Measurements from ENCODE around the gene LRRC2. TPM values are rescaled to one million over a fixed set of nuclear protein-coding genes. Genes with fewer than 3 reads are reported as not detected.

The LRRC2 gene
- total and polyA plus RNA-seq, 2 donors (not counting 3 experiments of a cell fraction or from before 2014, with no cell fraction given): 0.14 to 0.73 TPM

- Histone ChIP-seq H3K36me3 (ENCODE audit: control insufficient read depth in 2 of 2, extremely low read depth in 1 of 2, insufficient read depth in 2 of 2, low read length in 2 of 2) (no peaks in the 10 kb centered on the region), H3K27me3 (ENCODE audit: control insufficient read depth in 2 of 2, insufficient read depth in 2 of 2, low read length in 2 of 2) (no peaks in the 10 kb centered on the region), H4K20me1 (replicated peaks; ENCODE audit: control insufficient read depth, extremely low read depth, insufficient read depth, low read length) (no peaks in the 10 kb centered on the region), H3K4me1 (ENCODE audit: control insufficient read depth, extremely low read depth, insufficient read depth, low read length) (no peaks in the 10 kb centered on the region), H3K9me1 (replicated peaks; ENCODE audit: control insufficient read depth, extremely low read depth, insufficient read depth, low read length) (no peaks in the 10 kb centered on the region), H3K27ac (ENCODE audit: insufficient read depth, low read depth, low read length) (no peak overlapping the region), H3K4me3 (replicated peaks in 1 of 3; ENCODE audit: insufficient read depth in 1 of 3, low read depth in 1 of 3, low read length in 3 of 3) (no peak overlapping the region), H3K9ac (replicated peaks; ENCODE audit: extremely low read depth, insufficient read depth, low read length) (no peak overlapping the region), H3K9me3 (replicated peaks; ENCODE audit: control insufficient read depth, insufficient read depth, low read length) (no peaks in the 10 kb centered on the region), H2AFZ (ENCODE audit: low read depth, low read length) (no peak overlapping the region), H3K79me2 (ENCODE audit: control insufficient read depth, insufficient read depth, low read length) (no peaks in the 10 kb centered on the region), H3K4me2 (ENCODE audit: insufficient read depth, low read length) (no peak overlapping the region)
- dilution Hi-C loops (cut with MboI; ENCODE audit: extremely low pct_ligation_motif_present, low sequenced_read_pairs): no loop called here
- ChIA-PET POLR2A (no interaction called here), CTCF (interaction anchor here (0.8 to 2.7 kb wide), 2 partner anchors 17 to 86 kb away, joined by 4 to 8 read pairs; no protein-coding TSS in a partner anchor)
- DNase-seq (ENCODE audit: low read depth, low spot score) (no peak), FAIRE-seq (no peak)
- BruUV-seq (replicated peaks): no TSS peak
- intact Hi-C loops (cut with micrococcal nuclease): no loop called here
- TF ChIP-seq CTCF (IDR thresholded peaks at IDR 0.05; ENCODE audit: extremely low read depth in 1 of 2, insufficient read depth in 1 of 2, low read depth in 1 of 2, low read length in 2 of 2) (no peak), MYC (IDR thresholded peaks at IDR 0.05; ENCODE audit: low read depth, low read length) (no peak), MAX (IDR thresholded peaks at IDR 0.05; ENCODE audit: insufficient read depth, insufficient read length) (no peak), POLR2A (IDR thresholded peaks at IDR 0.05; ENCODE audit: low read depth, low read length) (no peak), FOS (IDR thresholded peaks at IDR 0.05; ENCODE audit: borderline replicate concordance, insufficient read depth, low read length) (no peak), GATA2 (IDR thresholded peaks at IDR 0.05; ENCODE audit: insufficient read depth, insufficient read length, low read depth, low read length) (no peak), EZH2 (IDR thresholded peaks at IDR 0.05; ENCODE audit: borderline replicate concordance, low read depth, low read length, severe bottlenecking) (no peak), POLR2AphosphoS5 (IDR thresholded peaks at IDR 0.05; ENCODE audit: insufficient read depth, low read depth, low read length) (no peak)
Observed at GRCh38 chr3:46574881-46575576, 8.9 kb upstream of the LRRC2 start.
